Forelimb muscle (tissue), 1 donor: Measurements from ENCODE around the gene CHST9. TPM values are rescaled to one million over a fixed set of nuclear protein-coding genes. Genes with fewer than 3 reads are reported as not detected.
A peak's percentile ranks its signal among the peaks of the same experiment; 100 is the strongest.
"Not testable (repeated sequence)": the region's sequence is repeated elsewhere in the genome, so short reads cannot be mapped to it uniquely, and the experiment has no call there.

ENCODE experiments used
- DNase-seq: peaks from one replicate; pipeline ENCODE4 v3.0.0-alpha.2; 2013; ENCODE audit warnings: low read depth
- polyA plus RNA-seq: library from polyadenylated mRNA; unstranded; fragments of 120-200 nt; gene quantifications from one replicate; pipeline ENCODE4 v1.2.1, GENCODE V29; 2013; ENCODE audit not compliant: insufficient read length

CHST9 gene
- polyA plus RNA-seq, 1 donor, result 0.23 TPM

GRCh38 chr18:27005589-27005988 is 179.5 kb downstream of the CHST9 start:
- DNase-seq, result no peak

GRCh38 chr18:27004056-27004829 is 180.9 kb downstream of the CHST9 start:
- peak; percentile 11 for DNase-seq

GRCh38 chr18:26999797-27000196 is 185.3 kb downstream of the CHST9 start:
- DNase-seq, result no peak

- DNase-seq, result no peak
Measured at GRCh38 chr18:26993568-26993967, 191.5 kb downstream of the CHST9 start.

GRCh38 chr18:26992926-26993325 is 192.2 kb downstream of the CHST9 start:
- no peak for DNase-seq

- DNase-seq, result no peak
Measured at GRCh38 chr18:26989842-26990241, 195.3 kb downstream of the CHST9 start.

GRCh38 chr18:26981360-26982082 is 203.6 kb downstream of the CHST9 start:
- no peak for DNase-seq

GRCh38 chr18:26978812-26979341 is 206.2 kb downstream of the CHST9 start:
- DNase-seq, result no peak

- no peak for DNase-seq
Measured at GRCh38 chr18:26977781-26978180, 207.3 kb downstream of the CHST9 start.

GRCh38 chr18:26976206-26976605 is 208.9 kb downstream of the CHST9 start:
- DNase-seq, result no peak

- not testable (repeated sequence) for DNase-seq
Measured at GRCh38 chr18:26972549-26972948, 212.6 kb downstream of the CHST9 start.

- no peak for DNase-seq
Measured at GRCh38 chr18:26971409-26971808, 213.7 kb downstream of the CHST9 start.

GRCh38 chr18:26970637-26971036 is 214.5 kb downstream of the CHST9 start:
- no peak for DNase-seq

GRCh38 chr18:26965206-26965605 is 219.9 kb downstream of the CHST9 start:
- no peak for DNase-seq

- no peak for DNase-seq
Measured at GRCh38 chr18:26963292-26963691, 221.8 kb downstream of the CHST9 start.

- no peak for DNase-seq
Measured at GRCh38 chr18:26961839-26962238, 223.3 kb downstream of the CHST9 start.

GRCh38 chr18:26960911-26961310 is 224.2 kb downstream of the CHST9 start:
- DNase-seq, result no peak

- DNase-seq, result peak; percentile 17
Measured at GRCh38 chr18:26956863-26957262, 228.2 kb downstream of the CHST9 start.

GRCh38 chr18:26948703-26949102 is 236.4 kb downstream of the CHST9 start:
- DNase-seq, result no peak

GRCh38 chr18:26943906-26944305 is 241.2 kb downstream of the CHST9 start:
- DNase-seq, result no peak

GRCh38 chr18:26941584-26941983 is 243.5 kb downstream of the CHST9 start:
- DNase-seq, result no peak

GRCh38 chr18:26940744-26941398 is 244.2 kb downstream of the CHST9 start:
- DNase-seq, result no peak
